ENCODE measurements around the gene PLXDC2.

The PLXDC2 gene

DNA sequence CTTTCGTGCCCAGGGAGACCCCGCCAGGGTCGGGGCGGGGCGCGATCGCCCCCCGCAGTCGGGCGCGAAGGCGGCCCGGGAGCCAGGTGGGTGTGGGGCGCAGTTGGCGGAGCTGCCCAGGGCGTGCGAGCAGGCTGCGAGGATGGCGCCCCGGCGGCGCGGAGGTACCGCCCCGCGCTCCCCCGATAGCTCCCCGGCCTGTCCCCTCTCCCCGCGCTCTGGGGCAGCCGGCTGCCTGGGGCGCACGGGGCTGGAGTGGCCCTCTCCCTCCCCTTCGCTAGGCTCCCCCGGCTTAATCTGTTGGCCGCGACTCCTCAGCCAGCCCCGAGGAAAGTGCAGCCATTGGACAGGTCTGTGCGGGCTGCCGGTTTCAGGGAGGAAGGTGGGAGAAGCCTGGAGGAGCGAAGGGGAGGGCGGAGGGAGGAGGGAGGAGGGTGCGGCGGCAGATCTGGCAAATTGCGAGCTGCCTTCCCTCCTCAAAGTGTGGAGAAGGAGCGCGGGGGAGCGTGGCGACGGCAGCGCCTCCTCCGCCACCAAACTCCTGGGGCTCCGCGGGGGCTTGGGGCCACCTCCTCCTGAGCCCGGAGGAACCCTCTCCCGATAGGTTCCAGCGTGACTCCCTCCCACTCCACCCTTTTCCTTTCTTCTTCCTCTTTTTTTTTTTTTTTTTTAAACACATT, 361 bp upstream of the PLXDC2 start:
- peak; percentile 42 for DNase-seq (ENCODE audit: low spot score)

DNA sequence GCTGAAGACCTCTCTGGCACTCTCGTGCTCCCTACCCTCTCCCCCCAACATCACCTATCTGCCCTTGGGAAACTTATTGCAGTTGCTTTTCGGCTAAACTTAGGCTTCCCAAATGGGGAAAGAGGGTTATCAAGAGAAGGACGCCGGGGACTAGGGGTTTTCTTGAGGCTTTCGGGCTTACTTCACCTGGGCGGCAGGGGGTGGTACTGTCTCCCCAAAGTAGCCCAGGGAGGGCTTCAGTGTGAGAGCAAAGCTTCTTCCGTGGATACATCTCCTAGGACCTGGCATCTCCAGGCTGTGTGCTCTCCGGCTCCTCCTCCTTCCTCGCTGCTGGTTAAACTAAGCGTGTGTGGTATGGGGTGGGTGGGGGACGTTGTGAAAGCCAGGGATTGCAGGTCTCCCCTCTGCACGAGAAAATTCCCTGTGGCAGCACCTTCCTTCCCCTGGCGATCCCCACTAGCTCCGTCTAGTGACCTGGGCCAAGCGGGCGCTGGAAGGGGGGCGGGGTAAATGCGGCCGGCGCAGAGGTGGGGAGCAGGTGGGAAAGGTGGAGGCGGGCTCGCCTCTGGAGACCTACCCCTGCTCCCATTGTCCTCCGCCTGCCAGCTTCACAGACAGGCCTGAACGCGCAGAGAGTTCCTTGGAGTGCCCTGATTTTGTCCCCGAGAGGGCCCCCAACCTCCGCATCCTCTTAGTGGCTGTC, 1.1 kb downstream of the PLXDC2 start:
- peak; percentile 13 for DNase-seq (ENCODE audit: low spot score)

DNA sequence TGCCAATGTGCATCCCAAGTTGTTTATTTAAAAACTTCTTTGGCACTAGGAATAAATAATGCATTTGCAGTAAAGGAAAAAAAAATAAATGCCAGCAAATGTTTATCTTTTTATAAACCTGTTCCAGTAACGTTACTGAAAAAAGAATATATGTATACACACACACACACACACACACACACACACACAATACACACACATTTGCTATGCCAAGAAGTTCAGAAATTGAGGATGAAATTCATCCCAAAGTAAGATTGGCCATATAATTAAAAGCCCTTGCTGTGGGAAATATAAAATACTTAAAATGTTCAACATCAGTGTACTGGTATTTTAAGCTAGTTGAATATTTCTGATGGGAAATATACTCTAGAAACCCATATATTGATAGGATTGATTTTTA, 2.6 kb downstream of the PLXDC2 start:
- no peak for DNase-seq (ENCODE audit: low spot score)

DNA sequence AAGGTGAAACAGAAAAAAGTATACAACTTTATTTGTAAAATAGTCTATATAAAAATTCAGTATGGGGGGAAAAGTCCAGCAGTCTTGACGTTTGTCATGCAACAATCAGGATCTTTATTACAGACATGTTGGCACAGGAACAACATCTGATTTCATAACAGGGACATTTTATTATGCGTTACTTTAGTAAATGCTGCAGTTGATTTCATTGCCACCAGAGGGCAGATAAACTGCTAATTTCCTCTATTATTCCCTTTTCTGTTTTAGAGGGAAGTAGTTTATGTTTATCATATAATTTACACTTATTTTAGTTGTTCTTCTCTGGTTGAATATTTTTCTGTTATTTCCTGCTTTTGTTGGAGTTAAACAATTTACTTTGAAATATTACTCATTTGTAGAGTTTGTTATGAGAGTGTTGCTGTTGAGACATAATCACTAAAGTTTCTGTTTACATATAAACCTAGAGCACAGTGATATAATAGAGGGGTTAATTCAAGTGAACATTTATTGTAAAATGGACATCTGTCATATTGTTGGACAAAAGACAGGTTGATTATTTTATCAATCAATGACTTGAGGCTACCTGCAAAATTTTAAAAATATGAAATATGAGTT, 3.3 kb downstream of the PLXDC2 start:
- peak; percentile 71 for DNase-seq (ENCODE audit: low spot score)

DNA sequence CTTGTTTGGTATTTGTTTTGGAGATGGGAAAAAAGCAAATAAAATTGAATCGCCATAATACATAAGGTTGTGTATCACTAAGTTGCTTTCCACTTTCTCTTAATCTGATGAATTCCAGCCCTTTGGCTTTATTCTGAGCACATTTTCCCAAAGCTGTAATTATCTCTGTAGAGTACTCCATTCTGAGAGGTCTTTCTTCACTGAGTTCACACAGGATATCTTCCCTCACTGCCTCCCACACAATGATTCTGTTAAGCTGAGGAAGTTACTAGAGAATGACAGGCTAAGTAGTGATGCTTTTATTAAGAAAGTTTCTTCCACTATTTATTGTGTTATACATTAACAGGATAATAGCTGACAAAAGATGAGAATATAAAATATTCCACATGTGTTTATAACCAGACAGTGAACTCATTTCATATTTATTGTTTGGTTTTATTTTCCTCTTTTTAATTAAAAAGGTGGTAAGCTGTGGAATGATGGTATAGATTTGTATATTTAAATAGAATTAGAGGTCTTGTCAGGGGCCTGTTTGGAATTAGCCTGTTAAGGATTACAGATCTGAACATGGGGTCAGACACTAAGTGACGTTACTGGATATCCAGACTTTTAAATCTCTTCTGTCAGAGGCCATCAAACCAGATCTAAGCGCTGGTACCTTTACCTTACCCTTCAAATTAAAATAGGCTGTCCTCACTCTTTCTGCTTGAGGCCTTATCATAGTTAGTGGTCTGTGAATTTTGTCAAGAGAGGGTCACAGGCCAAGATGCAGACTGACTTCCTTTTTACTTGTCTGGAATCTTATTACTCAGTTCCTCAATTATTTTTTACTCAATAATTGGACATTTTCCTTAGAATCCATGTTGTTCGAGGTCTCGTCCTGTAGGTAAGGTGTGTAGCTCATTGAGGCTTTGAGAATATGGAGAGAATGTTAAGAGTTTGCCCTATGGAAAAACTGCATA, 8.4 kb downstream of the PLXDC2 start:
- no peak for DNase-seq (ENCODE audit: low spot score)

DNA sequence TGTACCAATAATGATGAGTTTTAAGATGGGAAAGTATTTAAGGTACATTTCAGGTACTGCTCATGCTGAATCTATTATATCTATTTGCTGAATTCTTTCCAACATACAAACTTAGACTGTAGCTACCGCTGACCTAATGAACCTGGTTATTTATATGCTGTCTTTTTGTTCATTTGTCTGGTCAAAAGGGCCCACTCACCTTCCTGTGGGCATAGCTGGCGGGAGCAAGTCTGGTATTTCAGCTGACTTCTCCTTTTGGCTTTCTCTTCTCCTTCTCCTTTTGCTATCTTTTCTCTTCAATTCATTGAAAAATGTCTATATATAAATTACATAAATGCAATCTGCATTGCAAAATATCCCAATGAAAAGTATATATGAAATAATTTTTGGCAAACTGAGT, 9.5 kb downstream of the PLXDC2 start:
- no peak for DNase-seq (ENCODE audit: low spot score)

DNA sequence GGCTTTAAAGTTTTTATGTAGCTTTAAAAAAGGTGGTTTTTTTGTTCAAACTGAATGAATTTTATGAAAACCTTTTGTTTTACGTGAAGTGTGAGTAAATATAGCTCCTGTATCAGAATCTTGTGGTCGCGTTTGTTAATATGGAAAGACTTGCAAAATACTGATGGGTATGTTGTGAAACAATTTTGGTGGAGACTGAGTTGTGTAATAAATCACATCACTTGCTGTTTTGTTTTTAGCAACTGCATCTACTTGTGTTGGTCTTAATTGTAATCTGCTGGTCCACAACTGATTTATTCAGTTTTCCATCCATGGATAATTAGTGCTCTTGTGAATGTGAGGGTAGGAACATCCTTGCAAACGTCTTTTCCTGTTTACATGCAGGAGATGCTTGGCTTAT, 10.5 kb downstream of the PLXDC2 start:
- DNase-seq (ENCODE audit: low spot score): no peak

DNA sequence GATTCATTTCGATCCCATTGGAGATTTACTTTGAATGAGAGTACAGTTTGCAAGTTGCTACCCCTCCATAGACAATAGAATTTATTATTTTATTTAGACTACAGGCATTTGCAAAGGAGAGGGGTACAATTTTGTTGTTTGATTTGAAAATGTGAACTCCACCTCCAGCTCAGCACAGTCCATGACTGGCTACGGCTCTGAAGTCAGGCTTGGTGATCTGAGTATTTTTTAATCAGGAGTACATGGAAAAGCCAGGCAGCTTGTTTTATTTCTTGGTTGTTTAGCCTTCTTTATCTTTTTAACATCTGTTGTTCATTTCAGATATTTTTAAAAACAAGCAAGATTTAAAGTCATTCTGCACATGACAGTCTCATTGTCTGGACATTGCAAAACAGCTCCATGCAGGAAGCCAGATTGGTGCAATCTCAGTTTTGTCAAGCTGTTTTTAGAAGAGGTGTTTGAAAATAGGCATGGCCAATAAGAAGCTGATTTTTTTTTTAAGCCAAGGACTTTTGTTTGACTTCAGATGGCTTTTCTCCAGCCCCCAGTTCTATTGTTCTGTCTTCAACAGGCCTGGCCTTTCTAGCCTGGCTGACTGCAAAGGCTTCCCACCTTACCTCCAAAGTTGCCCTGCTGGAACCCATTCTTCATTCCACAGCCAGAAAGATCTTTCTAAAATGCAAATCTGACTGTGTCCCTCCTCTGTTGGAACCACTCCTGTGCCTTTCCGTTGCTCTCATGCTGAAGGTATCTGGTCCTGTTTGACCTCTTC, 12.2 kb downstream of the PLXDC2 start:
- no peak for DNase-seq (ENCODE audit: low spot score)

DNA sequence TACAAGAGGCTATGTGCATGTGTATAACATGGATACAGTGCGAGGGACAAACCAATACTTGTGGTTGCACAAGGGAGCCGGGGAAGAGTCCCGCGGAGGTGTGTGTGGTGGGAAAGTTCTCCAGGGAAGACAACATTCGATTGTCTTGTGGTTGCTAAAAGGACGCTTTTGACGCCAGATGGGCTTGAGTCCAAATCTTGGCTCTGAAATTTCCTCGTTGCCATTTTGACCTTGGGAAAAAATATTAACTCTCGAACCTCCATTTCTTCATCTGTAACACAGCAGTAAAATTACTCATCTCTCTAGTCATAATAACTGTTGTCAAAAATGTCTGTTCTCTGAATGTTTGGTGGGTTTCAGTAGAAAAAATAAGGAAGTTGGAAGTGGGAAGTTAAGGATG, 16.5 kb downstream of the PLXDC2 start:
- DNase-seq (ENCODE audit: low spot score): no peak

DNA sequence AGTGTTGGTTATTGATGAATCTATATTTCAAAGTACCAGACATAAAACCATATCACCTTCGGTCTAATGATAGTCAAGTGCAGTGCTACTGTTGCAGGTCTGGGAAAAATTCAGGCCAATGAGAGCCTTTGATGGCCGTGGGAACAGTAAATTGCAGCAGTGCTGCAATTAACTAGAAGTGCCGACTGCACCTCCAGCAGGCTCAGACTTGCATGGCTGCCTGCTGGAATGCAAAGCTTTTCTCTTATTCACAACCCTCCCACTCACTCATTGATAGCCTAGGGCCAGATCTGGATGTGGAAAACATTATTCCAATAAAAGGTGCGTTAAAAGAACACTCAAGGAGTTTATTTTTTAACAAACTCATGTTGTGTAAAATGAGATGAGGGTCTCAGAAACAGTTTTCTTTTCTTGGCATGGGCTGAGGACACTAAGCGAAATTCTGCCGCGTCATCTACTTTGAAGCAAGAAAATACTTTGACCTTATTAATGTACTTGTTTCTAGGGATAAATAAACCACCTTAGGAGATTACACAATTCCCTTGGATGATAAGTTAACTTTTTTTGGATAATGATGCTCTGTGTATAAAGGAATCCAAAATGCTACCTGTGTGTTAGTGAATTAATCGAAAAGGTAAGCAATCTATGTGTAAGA, 17.1 kb downstream of the PLXDC2 start:
- DNase-seq (ENCODE audit: low spot score): no peak

DNA sequence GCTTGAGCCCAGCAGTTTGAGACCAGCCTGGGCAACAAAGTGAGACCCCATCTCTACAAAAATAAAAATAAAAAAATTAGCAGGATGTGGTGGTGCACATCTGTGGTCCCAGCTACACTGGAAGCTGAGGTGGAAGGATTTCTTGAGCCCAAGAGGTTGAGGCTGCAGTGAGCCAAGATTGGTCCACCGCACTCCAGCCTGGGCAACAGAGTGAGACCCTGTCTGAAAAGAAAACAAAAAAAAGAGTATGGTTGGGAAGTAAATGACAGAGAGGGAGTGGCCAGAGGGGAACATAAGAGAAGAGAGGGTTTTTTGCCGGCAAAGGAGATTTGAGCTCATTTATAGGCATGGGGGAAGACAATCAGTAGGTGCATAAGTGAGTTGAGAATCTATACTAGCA, 19.7 kb downstream of the PLXDC2 start:
- DNase-seq (ENCODE audit: low spot score): no peak

DNA sequence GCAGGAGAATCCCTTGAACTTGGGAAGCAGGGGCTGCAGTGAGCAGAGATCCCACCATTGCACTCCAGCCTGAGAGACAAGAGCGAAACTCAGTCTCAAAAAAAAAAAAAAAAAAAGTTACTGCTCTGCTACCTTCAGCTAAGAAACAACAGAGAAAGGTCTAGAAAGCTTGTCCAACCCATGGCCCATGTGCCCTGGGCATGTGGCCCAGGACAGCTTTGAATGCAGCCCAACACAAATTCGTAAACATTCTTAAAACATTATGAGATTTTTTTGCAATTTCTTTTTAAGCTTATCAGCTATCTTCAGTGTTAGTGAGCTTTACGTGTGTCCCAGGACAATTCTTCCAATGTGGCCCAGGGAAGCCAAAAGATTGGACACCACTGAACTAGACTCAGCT, 22.9 kb downstream of the PLXDC2 start:
- no peak for DNase-seq (ENCODE audit: low spot score)

DNA sequence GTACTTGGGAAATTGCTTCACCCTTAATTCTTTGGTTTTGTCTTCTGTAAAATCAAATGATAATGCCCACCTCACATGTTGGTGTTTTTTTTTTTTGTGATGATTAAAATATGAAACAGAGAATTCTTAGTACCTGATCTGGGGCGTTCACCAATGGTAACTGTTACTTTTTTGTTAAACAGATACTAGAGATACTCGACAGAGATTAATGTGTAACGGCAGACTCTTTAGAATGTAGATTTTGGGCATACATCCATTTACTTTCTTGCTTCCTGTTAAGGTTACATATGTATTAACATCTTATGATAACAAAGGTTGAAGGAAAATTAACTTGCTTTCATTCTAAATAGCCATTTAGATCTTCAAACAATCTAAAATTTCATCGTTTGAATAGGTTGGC, 23.3 kb downstream of the PLXDC2 start:
- DNase-seq (ENCODE audit: low spot score): no peak

DNA sequence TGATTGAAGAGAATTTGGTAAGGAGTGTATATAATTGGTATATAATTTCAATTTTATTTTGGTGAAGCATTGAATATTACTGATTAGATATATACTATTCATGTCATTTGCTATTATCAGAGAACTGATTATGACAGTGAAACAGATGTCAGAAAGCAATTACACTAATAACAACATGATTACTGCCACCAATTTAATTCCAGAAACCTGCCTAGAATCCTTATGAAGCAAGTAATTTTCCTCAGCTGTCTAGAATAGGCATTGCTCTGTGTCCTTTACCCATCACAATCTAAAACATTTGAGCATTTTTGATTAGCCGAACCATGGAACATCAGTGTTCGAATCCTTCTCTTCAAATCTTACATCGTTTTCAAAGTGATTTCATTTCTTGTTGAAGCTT, 24.5 kb downstream of the PLXDC2 start:
- DNase-seq (ENCODE audit: low spot score): no peak

DNA sequence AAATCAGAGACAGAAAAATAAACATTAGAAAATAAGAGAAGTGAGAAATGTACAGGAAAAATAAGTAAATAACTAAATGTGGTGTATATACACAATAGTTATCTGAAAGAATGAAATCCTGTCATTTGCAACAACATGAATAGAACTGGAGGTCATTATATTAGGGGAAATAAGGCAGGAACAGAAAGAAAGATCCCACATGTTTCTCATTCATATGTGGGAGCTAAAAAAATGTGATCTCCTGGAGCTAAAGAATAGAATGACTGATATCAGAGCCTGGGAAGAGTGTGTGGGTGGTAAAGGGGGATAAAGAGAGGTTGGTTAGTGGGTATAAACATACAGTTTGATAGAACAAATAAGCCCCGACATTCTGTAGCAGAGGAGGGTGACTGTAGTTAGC, 27.3 kb downstream of the PLXDC2 start:
- DNase-seq (ENCODE audit: low spot score): no peak

DNA sequence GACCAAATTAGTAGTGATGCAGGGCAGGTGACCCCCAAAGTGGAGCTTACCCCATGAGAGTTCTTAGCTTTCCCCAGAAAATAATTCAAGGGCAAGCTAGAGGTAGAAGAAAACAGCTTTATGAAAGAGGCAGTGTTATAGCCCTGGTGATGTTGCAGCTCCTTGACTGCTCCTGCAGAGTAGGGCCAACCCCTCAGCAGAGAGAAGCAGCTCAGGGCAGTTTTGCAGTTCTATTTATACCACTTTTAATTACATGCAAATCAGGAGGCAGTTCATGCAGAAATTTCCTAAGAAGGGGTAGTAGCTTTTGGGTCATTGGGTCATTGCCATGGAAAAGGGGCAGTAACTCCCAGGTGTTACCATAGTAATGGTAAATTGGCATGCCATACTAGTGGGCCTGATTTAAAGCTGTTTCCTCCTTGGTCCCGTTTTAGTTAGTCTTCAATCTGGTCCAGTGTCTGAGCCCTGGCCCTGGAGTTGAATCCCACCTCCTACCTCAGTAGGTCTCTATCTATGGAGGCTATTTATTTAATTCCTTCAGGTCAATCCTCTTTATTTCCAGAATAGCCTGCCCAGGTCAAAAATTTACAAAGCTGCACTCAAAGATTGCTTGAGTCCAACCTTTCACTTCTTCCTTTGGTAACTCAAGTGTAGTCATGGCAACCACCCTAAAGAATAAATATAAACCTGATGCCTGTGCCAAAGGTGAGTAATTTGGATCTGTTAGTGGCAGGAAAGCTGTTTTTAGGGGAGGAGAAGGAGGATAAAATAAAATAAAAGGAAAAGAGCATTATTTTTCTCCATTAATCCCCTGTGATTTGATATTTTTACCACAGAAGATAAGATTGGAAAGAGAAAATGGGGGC, 29.5 kb downstream of the PLXDC2 start:
- no peak for DNase-seq (ENCODE audit: low spot score)

DNA sequence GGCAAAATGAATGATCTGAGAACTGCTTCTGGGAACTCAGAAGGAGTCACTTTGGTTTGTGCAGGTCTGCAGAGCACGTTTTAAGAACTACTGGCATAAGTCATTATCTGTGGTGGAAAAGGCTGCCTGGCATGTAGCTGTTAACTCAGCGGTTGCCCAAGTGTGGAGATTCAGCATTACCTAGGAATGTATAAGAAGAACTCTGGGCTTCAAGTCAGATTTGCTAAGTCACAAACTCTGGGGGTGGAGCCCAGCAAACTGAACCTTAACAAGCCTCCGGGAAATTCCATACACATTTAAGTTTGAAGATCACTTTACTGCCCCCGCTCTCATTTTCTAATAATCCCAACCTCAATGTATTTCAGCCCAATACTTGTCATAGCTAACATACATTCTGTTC, 31.1 kb downstream of the PLXDC2 start:
- no peak for DNase-seq (ENCODE audit: low spot score)

DNA sequence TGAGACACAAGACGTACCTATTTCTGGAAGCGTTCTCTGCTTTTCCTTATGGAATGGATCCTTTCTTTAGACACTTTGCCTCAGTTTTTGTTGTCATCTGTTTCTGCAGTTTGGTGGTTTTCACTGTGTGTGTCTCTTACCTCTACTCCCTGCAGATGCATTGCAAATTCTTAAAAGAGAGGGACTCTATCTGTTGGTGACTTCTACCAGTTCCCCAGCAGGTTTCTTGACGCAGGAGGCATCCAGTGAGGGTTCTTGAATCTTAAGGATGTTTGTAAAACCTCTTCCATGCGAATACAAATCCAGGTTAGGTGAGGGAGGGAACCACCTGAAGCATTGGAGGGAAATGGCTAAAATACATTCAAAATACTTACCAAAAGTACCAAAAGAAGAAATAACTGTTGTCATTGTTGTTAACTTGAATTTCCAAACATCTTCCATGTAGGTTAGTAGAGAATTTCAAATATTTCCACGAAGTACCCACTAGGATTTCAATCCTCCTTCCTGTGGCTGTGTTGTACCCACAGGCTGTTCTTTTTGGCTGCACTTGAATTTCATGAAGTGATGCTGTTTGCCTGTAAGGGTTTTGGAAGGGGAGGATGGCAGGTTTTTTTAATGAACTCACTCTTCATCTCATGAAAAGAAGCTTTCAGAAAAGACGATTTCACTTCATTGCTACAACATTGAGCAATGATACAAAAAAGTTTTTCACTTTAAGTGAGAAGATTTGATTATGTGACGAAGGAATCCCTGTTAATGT, 32.2 kb downstream of the PLXDC2 start:
- DNase-seq (ENCODE audit: low spot score): no peak

DNA sequence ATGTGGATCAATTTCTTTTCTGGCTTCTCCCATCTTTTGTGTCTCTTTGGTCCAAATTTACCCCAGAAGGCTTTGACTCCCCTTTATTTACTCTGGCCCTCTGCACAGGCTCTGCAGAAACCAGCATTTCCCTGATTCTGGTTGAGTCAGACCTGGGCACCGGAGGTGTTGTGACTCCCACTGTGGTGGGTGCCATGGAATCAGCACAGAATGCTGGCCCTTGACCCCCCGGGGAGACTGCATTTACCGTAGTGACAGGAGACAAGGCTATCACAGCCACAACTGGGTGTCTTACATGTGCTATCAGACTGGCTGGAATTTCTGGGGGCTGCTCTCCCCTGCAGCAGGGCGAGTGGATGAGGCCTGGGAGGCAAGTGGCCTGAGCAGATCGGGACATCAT, 37.6 kb downstream of the PLXDC2 start:
- no peak for DNase-seq (ENCODE audit: low spot score)
